HepG2 (cell line): ENCODE data around the gene RPLP2. TPM values are rescaled to one million over a fixed set of nuclear protein-coding genes. Genes with fewer than 3 reads are reported as not detected.

Experiments
- CBX5 ChIP-seq: sonication (generic); formaldehyde crosslinking; IDR thresholded peaks from 2 replicates; pipeline ENCODE4 v1.4.0; 2020; ENCODE audit warnings: missing genetic modification reagents, borderline replicate concordance
- CEBPG ChIP-seq: IDR thresholded peaks from 2 replicates; pipeline ENCODE4 v1.6.1; 2016
- ETV5 ChIP-seq: IDR thresholded peaks from 2 replicates; pipeline ENCODE4 v1.6.1; 2018; ENCODE audit warnings: missing biosample characterization, missing genetic modification reagents, inconsistent platforms, borderline replicate concordance
- GATAD2A ChIP-seq: IDR thresholded peaks from 2 replicates; pipeline ENCODE4 v1.6.1; 2016
- HDAC2 ChIP-seq: sonication (generic); formaldehyde crosslinking; IDR thresholded peaks from 2 replicates; pipeline ENCODE4 v1.4.0; 2020; ENCODE audit warnings: missing genetic modification reagents
- JARID2 ChIP-seq: sonication (generic); formaldehyde crosslinking; IDR thresholded peaks from 2 replicates; pipeline ENCODE4 v1.8.1; 2023; ENCODE audit warnings: missing genetic modification reagents, inconsistent platforms; ENCODE audit not compliant: insufficient replicate concordance
- MTF2 ChIP-seq: sonication (generic); formaldehyde crosslinking; IDR thresholded peaks from 2 replicates; pipeline ENCODE4 v1.5.0; 2020; ENCODE audit warnings: missing genetic modification reagents, borderline replicate concordance
- MXD4 ChIP-seq: IDR thresholded peaks from 2 replicates; pipeline ENCODE4 v1.6.1; 2016; ENCODE audit warnings: mild to moderate bottlenecking, missing biosample characterization, missing genetic modification reagents
- NR2C2 ChIP-seq: sonication (generic); formaldehyde crosslinking; IDR thresholded peaks from 2 replicates; pipeline ENCODE4 v1.4.0; 2020; ENCODE audit warnings: missing genetic modification reagents, mild to moderate bottlenecking, moderate library complexity, borderline replicate concordance
- SAP130 ChIP-seq: IDR thresholded peaks from 2 replicates; pipeline ENCODE4 v1.6.1; 2016; ENCODE audit warnings: low read depth
- SIN3B ChIP-seq: fragments of 150-350 bp; IDR thresholded peaks from 2 replicates; pipeline ENCODE4 v1.6.1; 2014; ENCODE audit warnings: low read length
- SMAD1 ChIP-seq: sonication (generic); formaldehyde crosslinking; IDR thresholded peaks from 2 replicates; pipeline ENCODE4 v1.4.0; 2020; ENCODE audit warnings: missing genetic modification reagents, low read depth, mild to moderate bottlenecking, borderline replicate concordance
- U2AF1 ChIP-seq: fragments of 200-400 bp; formaldehyde crosslinking; optimal IDR thresholded peaks from 2 replicates; pipeline ENCODE3; 2017; ENCODE audit warnings: mild to moderate bottlenecking, low read depth, low read length
- ZBTB7A ChIP-seq: sonication (generic); formaldehyde crosslinking; IDR thresholded peaks from 2 replicates; pipeline ENCODE4 v1.8.0; 2022; ENCODE audit warnings: mild to moderate bottlenecking, missing genetic modification reagents
- ZNF143 ChIP-seq: sonication (generic); formaldehyde crosslinking; IDR thresholded peaks from 2 replicates; pipeline ENCODE4 v1.4.0; 2020; ENCODE audit warnings: missing genetic modification reagents
- ZNF451 ChIP-seq: sonication (generic); formaldehyde crosslinking; IDR thresholded peaks from 2 replicates; pipeline ENCODE4 v1.5.0; 2020; ENCODE audit warnings: mild to moderate bottlenecking, missing genetic modification reagents
- ZNF777 ChIP-seq: sonication (generic); formaldehyde crosslinking; IDR thresholded peaks from 2 replicates; pipeline ENCODE4 v1.4.0; 2020; ENCODE audit warnings: missing genetic modification reagents
- ZSCAN20 ChIP-seq: sonication (generic); formaldehyde crosslinking; IDR thresholded peaks from 2 replicates; pipeline ENCODE4 v1.4.0; 2020; ENCODE audit warnings: missing genetic modification reagents, mild to moderate bottlenecking, borderline replicate concordance
- ZSCAN9 ChIP-seq: IDR thresholded peaks from 2 replicates; pipeline ENCODE4 v1.6.1; 2016; ENCODE audit warnings: borderline replicate concordance
- polyA plus RNA-seq, 8 experiments: library from polyadenylated mRNA; depleted of rRNA in 3 of 8; stranded (reverse) in 7 of 8; unstranded in 1 of 8; fragments of >200 nt; fragmentation: Illumina TruSeq in 4 of 8; extraction: Trizol in 4 of 8; gene quantifications; 2 replicates each; pipeline versions ENCODE4 v1.2.1 to v1.2.3, GENCODE V29; 2011 to 2016; ENCODE audit warnings: low read depth in 4 of 8, missing spikeins in 1 of 8, mixed read lengths in 1 of 8; ENCODE audit not compliant: insufficient read depth in 1 of 8
- total RNA-seq, 5 experiments: library from RNA; depleted of rRNA; stranded (reverse); fragments of >200 nt; fragmentation: Illumina TruSeq; extraction: Trizol; gene quantifications; 2 replicates each; pipeline ENCODE4 v1.2.3, GENCODE V29; 2016; ENCODE audit warnings: low read depth in 1 of 5
- TF ChIP-seq, protein P1 (sequence below): sonication (generic); formaldehyde crosslinking; IDR thresholded peaks from 2 replicates; pipeline ENCODE4 v1.5.0; 2020; ENCODE audit warnings: mild to moderate bottlenecking, missing genetic modification reagents, moderate library complexity
- TF ChIP-seq, protein P2 (sequence below): sonication (generic); formaldehyde crosslinking; conservative IDR thresholded peaks from 2 replicates; pipeline ENCODE4 v1.4.0; 2020; ENCODE audit warnings: mild to moderate bottlenecking, missing genetic modification reagents, moderate library complexity
- TF ChIP-seq, protein P3 (sequence below): sonication (generic); formaldehyde crosslinking; IDR thresholded peaks from 2 replicates; pipeline ENCODE4 v1.5.1; 2020; ENCODE audit warnings: missing genetic modification reagents, mild to moderate bottlenecking, borderline replicate concordance

The RPLP2 gene
- total and polyA plus RNA-seq, 2 of the 13 experiments (the other 11 are each of a cell fraction or from before 2014, with no cell fraction given) = 978 to 2,106 TPM

DNA sequence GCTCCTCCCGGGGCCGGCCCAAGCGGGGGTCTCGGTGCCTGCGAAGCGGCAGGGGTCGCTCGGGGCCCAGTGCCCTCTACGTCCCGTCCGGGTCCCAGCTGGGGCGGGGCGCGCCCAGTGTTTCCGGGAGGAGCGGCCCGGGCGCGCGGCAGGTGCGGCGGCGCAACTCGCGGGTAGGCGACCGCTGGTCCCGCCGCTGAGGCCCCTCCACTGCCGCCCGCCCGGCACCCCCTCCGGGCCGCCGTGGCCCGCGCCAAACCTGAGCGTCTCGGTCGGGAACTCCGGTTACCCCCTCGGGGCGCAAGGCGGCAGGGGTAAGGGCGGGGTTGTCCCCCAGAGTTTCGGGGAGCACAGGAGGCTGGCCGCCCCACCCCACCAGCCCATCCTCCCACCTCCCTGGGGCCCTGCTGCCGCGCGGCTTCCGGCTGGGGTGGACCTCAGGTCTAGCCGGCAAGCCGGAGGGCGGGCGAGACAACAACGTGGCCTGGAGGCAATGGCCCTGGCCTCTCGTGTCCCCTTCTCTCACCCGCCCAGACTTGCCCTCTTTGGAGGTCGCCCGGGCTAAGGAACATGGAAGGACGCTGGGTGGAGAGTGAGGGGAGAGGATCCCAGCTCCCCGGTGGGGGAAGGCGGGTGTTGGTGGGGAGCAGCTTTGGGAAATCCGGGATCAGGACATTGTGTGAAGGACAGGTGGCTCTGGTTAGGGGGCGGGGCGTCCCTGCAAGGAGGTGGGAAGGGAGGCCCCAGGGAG lies 17.6 kb downstream of the RPLP2 start (continued):
- TF ChIP-seq, protein P1, sequence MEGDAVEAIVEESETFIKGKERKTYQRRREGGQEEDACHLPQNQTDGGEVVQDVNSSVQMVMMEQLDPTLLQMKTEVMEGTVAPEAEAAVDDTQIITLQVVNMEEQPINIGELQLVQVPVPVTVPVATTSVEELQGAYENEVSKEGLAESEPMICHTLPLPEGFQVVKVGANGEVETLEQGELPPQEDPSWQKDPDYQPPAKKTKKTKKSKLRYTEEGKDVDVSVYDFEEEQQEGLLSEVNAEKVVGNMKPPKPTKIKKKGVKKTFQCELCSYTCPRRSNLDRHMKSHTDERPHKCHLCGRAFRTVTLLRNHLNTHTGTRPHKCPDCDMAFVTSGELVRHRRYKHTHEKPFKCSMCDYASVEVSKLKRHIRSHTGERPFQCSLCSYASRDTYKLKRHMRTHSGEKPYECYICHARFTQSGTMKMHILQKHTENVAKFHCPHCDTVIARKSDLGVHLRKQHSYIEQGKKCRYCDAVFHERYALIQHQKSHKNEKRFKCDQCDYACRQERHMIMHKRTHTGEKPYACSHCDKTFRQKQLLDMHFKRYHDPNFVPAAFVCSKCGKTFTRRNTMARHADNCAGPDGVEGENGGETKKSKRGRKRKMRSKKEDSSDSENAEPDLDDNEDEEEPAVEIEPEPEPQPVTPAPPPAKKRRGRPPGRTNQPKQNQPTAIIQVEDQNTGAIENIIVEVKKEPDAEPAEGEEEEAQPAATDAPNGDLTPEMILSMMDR (CRISPR knock-in tag) = peak; percentile 36
- TF ChIP-seq ZSCAN9 (CRISPR knock-in tag) (no peak), NR2C2 (CRISPR knock-in tag) (peak; percentile 58; the same call in 1 of the 2 replicates), HDAC2 (CRISPR knock-in tag) (peak; percentile 64), MTF2 (peak; percentile 94), ZNF143 (CRISPR knock-in tag) (no peak), ZBTB7A (CRISPR knock-in tag) (peak; percentile 79; the same call in 1 of the 2 replicates), ZNF451 (peak; percentile 51; the same call in 1 of the 2 replicates), ZNF777 (CRISPR knock-in tag) (peak; percentile 47; the same call in 1 of the 2 replicates), ETV5 (CRISPR knock-in tag) (peak; percentile 91), ZSCAN20 (0 out of 2 replicates have a peak, but pooled peaks have one; percentile 26), SIN3B (no peak), SAP130 (peak; percentile 89), CBX5 (CRISPR knock-in tag) (peak; percentile 86; the same call in 1 of the 2 replicates), MXD4 (CRISPR knock-in tag) (peak; percentile 63; the same call in 1 of the 2 replicates), GATAD2A (CRISPR knock-in tag) (peak; percentile 48; the same call in 1 of the 2 replicates), U2AF1 (peak; percentile 67), JARID2 (CRISPR knock-in tag) (no peak), CEBPG (CRISPR knock-in tag) (no peak), SMAD1 (CRISPR knock-in tag) (peak; percentile 46; the same call in 1 of the 2 replicates)
- TF ChIP-seq, protein P2, sequence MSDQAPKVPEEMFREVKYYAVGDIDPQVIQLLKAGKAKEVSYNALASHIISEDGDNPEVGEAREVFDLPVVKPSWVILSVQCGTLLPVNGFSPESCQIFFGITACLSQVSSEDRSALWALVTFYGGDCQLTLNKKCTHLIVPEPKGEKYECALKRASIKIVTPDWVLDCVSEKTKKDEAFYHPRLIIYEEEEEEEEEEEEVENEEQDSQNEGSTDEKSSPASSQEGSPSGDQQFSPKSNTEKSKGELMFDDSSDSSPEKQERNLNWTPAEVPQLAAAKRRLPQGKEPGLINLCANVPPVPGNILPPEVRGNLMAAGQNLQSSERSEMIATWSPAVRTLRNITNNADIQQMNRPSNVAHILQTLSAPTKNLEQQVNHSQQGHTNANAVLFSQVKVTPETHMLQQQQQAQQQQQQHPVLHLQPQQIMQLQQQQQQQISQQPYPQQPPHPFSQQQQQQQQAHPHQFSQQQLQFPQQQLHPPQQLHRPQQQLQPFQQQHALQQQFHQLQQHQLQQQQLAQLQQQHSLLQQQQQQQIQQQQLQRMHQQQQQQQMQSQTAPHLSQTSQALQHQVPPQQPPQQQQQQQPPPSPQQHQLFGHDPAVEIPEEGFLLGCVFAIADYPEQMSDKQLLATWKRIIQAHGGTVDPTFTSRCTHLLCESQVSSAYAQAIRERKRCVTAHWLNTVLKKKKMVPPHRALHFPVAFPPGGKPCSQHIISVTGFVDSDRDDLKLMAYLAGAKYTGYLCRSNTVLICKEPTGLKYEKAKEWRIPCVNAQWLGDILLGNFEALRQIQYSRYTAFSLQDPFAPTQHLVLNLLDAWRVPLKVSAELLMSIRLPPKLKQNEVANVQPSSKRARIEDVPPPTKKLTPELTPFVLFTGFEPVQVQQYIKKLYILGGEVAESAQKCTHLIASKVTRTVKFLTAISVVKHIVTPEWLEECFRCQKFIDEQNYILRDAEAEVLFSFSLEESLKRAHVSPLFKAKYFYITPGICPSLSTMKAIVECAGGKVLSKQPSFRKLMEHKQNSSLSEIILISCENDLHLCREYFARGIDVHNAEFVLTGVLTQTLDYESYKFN (CRISPR knock-in tag) = peak; percentile 71
- TF ChIP-seq, protein P3, sequence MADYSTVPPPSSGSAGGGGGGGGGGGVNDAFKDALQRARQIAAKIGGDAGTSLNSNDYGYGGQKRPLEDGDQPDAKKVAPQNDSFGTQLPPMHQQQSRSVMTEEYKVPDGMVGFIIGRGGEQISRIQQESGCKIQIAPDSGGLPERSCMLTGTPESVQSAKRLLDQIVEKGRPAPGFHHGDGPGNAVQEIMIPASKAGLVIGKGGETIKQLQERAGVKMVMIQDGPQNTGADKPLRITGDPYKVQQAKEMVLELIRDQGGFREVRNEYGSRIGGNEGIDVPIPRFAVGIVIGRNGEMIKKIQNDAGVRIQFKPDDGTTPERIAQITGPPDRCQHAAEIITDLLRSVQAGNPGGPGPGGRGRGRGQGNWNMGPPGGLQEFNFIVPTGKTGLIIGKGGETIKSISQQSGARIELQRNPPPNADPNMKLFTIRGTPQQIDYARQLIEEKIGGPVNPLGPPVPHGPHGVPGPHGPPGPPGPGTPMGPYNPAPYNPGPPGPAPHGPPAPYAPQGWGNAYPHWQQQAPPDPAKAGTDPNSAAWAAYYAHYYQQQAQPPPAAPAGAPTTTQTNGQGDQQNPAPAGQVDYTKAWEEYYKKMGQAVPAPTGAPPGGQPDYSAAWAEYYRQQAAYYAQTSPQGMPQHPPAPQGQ (CRISPR knock-in tag) = 0 out of 2 replicates have a peak, but pooled peaks have one; percentile 26
